ENCODE measurements around the gene TLK1.

Gene TLK1

GRCh38 chr2:171160119-171160955 lies at the start of gene TLK1:
TLK1 (minus strand) TSS chr2:171160893; CDS start chr2:171160428, 465 bp downstream.
- DNase-seq (ENCODE audit: low read depth, low spot score) = no peak

- no peak for DNase-seq (ENCODE audit: low read depth, low spot score)
Measured at GRCh38 chr2:171210216-171210863, 49.6 kb upstream of the TLK1 start.

- DNase-seq (ENCODE audit: low read depth, low spot score) = no peak
Measured at GRCh38 chr2:171208657-171209056, 48.0 kb upstream of the TLK1 start.

- DNase-seq (ENCODE audit: low read depth, low spot score) = no peak
Measured at GRCh38 chr2:171206422-171207115, 45.9 kb upstream of the TLK1 start.

- no peak for DNase-seq (ENCODE audit: low read depth, low spot score)
Measured at GRCh38 chr2:171205551-171205950, 44.9 kb upstream of the TLK1 start.

GRCh38 chr2:171201767-171202166 lies 41.1 kb upstream of the TLK1 start:
- DNase-seq (ENCODE audit: low read depth, low spot score) = no peak

- DNase-seq (ENCODE audit: low read depth, low spot score) = no peak
Measured at GRCh38 chr2:171201271-171201670, 40.6 kb upstream of the TLK1 start.

GRCh38 chr2:171200469-171200868 lies 39.8 kb upstream of the TLK1 start:
- no peak for DNase-seq (ENCODE audit: low read depth, low spot score)

- no peak for DNase-seq (ENCODE audit: low read depth, low spot score)
Measured at GRCh38 chr2:171191021-171191420, 30.3 kb upstream of the TLK1 start.

GRCh38 chr2:171187819-171188218 lies 27.1 kb upstream of the TLK1 start:
- no peak for DNase-seq (ENCODE audit: low read depth, low spot score)

- no peak for DNase-seq (ENCODE audit: low read depth, low spot score)
Measured at GRCh38 chr2:171187177-171187576, 26.5 kb upstream of the TLK1 start.

GRCh38 chr2:171185941-171186340 lies 25.2 kb upstream of the TLK1 start:
- DNase-seq (ENCODE audit: low read depth, low spot score) = no peak

GRCh38 chr2:171185165-171185818 lies 24.6 kb upstream of the TLK1 start:
- no peak for DNase-seq (ENCODE audit: low read depth, low spot score)

- no peak for DNase-seq (ENCODE audit: low read depth, low spot score)
Measured at GRCh38 chr2:171181064-171182049, 20.7 kb upstream of the TLK1 start.

GRCh38 chr2:171180229-171180930 lies 19.7 kb upstream of the TLK1 start:
- DNase-seq (ENCODE audit: low read depth, low spot score) = no peak

- no peak for DNase-seq (ENCODE audit: low read depth, low spot score)
Measured at GRCh38 chr2:171178993-171179392, 18.3 kb upstream of the TLK1 start.

GRCh38 chr2:171176516-171176915 lies 15.8 kb upstream of the TLK1 start:
- no peak for DNase-seq (ENCODE audit: low read depth, low spot score)

- DNase-seq (ENCODE audit: low read depth, low spot score) = no peak
Measured at GRCh38 chr2:171174075-171174474, 13.4 kb upstream of the TLK1 start.

- no peak for DNase-seq (ENCODE audit: low read depth, low spot score)
Measured at GRCh38 chr2:171173087-171173486, 12.4 kb upstream of the TLK1 start.

GRCh38 chr2:171171808-171172207 lies 11.1 kb upstream of the TLK1 start:
- DNase-seq (ENCODE audit: low read depth, low spot score) = no peak
